Measurements from ENCODE around the gene DPM3.

DNA sequence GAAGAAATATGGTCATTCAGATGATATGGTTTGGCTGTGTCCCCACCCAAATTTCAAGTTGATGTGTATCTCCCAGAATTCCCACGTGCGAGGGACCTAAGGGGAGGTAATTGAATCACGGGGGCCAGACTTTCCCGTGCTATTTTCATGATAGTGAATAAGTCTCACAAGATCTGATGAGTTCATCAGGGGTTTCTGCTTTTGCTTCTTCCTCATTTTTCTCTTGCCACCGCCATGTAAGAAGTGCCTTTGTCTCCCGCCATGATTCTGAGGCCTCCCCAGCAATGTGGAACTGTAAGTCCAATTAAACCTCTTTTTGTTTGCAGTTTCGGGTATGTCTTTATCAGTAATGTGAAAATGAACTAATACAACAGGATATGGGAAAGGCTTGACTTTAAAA, 1.4 kb upstream of the DPM3 start:
- TF ChIP-seq USF2 (CRISPR knock-in tag; IDR thresholded peaks at IDR 0.05) (no peak), SMAD3 (CRISPR knock-in tag; IDR thresholded peaks at IDR 0.05; ENCODE audit: borderline replicate concordance) (no peak)
- TF ChIP-seq, protein P1, sequence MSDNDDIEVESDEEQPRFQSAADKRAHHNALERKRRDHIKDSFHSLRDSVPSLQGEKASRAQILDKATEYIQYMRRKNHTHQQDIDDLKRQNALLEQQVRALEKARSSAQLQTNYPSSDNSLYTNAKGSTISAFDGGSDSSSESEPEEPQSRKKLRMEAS (CRISPR knock-in tag; IDR thresholded peaks at IDR 0.05), result no peak
- TF ChIP-seq, protein P2, sequence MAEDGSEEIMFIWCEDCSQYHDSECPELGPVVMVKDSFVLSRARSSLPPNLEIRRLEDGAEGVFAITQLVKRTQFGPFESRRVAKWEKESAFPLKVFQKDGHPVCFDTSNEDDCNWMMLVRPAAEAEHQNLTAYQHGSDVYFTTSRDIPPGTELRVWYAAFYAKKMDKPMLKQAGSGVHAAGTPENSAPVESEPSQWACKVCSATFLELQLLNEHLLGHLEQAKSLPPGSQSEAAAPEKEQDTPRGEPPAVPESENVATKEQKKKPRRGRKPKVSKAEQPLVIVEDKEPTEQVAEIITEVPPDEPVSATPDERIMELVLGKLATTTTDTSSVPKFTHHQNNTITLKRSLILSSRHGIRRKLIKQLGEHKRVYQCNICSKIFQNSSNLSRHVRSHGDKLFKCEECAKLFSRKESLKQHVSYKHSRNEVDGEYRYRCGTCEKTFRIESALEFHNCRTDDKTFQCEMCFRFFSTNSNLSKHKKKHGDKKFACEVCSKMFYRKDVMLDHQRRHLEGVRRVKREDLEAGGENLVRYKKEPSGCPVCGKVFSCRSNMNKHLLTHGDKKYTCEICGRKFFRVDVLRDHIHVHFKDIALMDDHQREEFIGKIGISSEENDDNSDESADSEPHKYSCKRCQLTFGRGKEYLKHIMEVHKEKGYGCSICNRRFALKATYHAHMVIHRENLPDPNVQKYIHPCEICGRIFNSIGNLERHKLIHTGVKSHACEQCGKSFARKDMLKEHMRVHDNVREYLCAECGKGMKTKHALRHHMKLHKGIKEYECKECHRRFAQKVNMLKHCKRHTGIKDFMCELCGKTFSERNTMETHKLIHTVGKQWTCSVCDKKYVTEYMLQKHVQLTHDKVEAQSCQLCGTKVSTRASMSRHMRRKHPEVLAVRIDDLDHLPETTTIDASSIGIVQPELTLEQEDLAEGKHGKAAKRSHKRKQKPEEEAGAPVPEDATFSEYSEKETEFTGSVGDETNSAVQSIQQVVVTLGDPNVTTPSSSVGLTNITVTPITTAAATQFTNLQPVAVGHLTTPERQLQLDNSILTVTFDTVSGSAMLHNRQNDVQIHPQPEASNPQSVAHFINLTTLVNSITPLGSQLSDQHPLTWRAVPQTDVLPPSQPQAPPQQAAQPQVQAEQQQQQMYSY (CRISPR knock-in tag; IDR thresholded peaks at IDR 0.05), result no peak
- TF ChIP-seq, protein P3, sequence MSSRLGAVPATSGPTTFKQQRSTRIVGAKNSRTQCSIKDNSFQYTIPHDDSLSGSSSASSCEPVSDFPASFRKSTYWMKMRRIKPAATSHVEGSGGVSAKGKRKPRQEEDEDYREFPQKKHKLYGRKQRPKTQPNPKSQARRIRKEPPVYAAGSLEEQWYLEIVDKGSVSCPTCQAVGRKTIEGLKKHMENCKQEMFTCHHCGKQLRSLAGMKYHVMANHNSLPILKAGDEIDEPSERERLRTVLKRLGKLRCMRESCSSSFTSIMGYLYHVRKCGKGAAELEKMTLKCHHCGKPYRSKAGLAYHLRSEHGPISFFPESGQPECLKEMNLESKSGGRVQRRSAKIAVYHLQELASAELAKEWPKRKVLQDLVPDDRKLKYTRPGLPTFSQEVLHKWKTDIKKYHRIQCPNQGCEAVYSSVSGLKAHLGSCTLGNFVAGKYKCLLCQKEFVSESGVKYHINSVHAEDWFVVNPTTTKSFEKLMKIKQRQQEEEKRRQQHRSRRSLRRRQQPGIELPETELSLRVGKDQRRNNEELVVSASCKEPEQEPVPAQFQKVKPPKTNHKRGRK (CRISPR knock-in tag; IDR thresholded peaks at IDR 0.05; ENCODE audit: borderline replicate concordance), result no peak

Data from WTC11 (cell line).